Stomach smooth muscle (tissue), 2 donors: ENCODE data around the gene MYT1.

Experiments used
- H3K27ac ChIP-seq: one replicate; pipeline ENCODE4 v1.7.0; 2013; ENCODE audit warnings: mild to moderate bottlenecking, low read length, inconsistent platforms
- H3K27me3 ChIP-seq, 2 donors: one replicate each; pipeline ENCODE4 v1.7.0; 2013; ENCODE audit warnings: low read length in 2 of 2; ENCODE audit not compliant: insufficient read depth in 2 of 2, control insufficient read depth in 1 of 2
- H3K36me3 ChIP-seq, 2 donors: one replicate each; pipeline ENCODE4 v1.7.0; 2013; ENCODE audit warnings: low read length in 2 of 2; ENCODE audit not compliant: control insufficient read depth in 2 of 2, insufficient read depth in 2 of 2
- H3K4me1 ChIP-seq: one replicate; pipeline ENCODE4 v1.7.0; 2013; ENCODE audit warnings: low read length; ENCODE audit not compliant: control insufficient read depth, insufficient read depth
- H3K4me3 ChIP-seq, 2 donors: one replicate each; pipeline ENCODE4 v1.7.0; 2013; ENCODE audit warnings: low read length in 2 of 2
- H3K9ac ChIP-seq, 2 donors: one replicate each; pipeline ENCODE4 v1.7.0; 2013; ENCODE audit warnings: low read length in 2 of 2, mild to moderate bottlenecking in 1 of 2
- H3K9me3 ChIP-seq, 2 donors: one replicate each; pipeline ENCODE4 v1.7.0; 2013; ENCODE audit warnings: low read length in 2 of 2; ENCODE audit not compliant: control insufficient read depth in 2 of 2
- donor health status: healthy.
- donor health status: Pancreatic carcinoma.

MYT1 gene

GRCh38 chr20:64254571-64255360, 90.5 kb downstream of the MYT1 start:
- H3K4me1 ChIP-seq: peaks cover 21% of the 10 kb centered on the region
- H3K27ac ChIP-seq: peak overlapping the region; percentile 67
- no peaks in the 10 kb centered on the region for H3K9me3 ChIP-seq
- H3K4me3 ChIP-seq: peak overlapping the region; percentile 67 to 86
- peaks cover 6 to 8% of the 10 kb centered on the region in 2 donors for H3K27me3 ChIP-seq
- peak overlapping the region; percentile 69 to 81 for H3K9ac ChIP-seq
- no peaks in the 10 kb centered on the region for H3K36me3 ChIP-seq

- peaks cover 25% of the 10 kb centered on the region for H3K4me1 ChIP-seq
- H3K4me3 ChIP-seq: peak within 1 kb of the TSS; percentile 67 to 86
- no peaks in the 10 kb centered on the region for H3K9me3 ChIP-seq
- peak within 1 kb of the TSS; percentile 70 to 81 for H3K9ac ChIP-seq
- no peaks in the 10 kb centered on the region for H3K36me3 ChIP-seq
- peak within 1 kb of the TSS; percentile 67 for H3K27ac ChIP-seq
- H3K27me3 ChIP-seq: peaks cover 6 to 8% of the 10 kb centered on the region in 2 donors
Measured at GRCh38 chr20:64255361-64256281, 91.4 kb downstream of the MYT1 start, which contains the start of gene PCMTD2. Gene PCMTD2, plus strand, starts transcription at chr20:64255748. Its CDS starts 4,218 bp downstream, at chr20:64259966.

- Histone ChIP-seq H3K27me3 (peaks cover 6 to 8% of the 10 kb centered on the region in 2 donors), H3K9ac (peak overlapping the region; percentile 70 to 78), H3K4me3 (peak overlapping the region; percentile 66 to 86), H3K9me3 (no peaks in the 10 kb centered on the region), H3K4me1 (peaks cover 25% of the 10 kb centered on the region), H3K27ac (peak overlapping the region; percentile 67), H3K36me3 (no peaks in the 10 kb centered on the region)
Measured at GRCh38 chr20:64256282-64256935, 92.2 kb downstream of the MYT1 start.

GRCh38 chr20:64257107-64257757, 93.0 kb downstream of the MYT1 start:
- Histone ChIP-seq H3K4me3 (peak overlapping the region; percentile 66 to 86), H3K27me3 (peaks cover 4 to 8% of the 10 kb centered on the region in 2 donors), H3K9me3 (no peaks in the 10 kb centered on the region), H3K36me3 (no peaks in the 10 kb centered on the region), H3K9ac (peak overlapping the region; percentile 70 to 78), H3K27ac (no peak overlapping the region), H3K4me1 (peaks cover 25% of the 10 kb centered on the region)

GRCh38 chr20:64258071-64258823, 94.0 kb downstream of the MYT1 start:
- Histone ChIP-seq H3K27me3 (peaks cover under 1% of the 10 kb centered on the region in 2 donors), H3K36me3 (no peaks in the 10 kb centered on the region), H3K4me3 (no peak overlapping the region), H3K9ac (no peak overlapping the region), H3K4me1 (peaks cover 25% of the 10 kb centered on the region), H3K9me3 (no peaks in the 10 kb centered on the region), H3K27ac (no peak overlapping the region)

GRCh38 chr20:64260239-64260638, 96.0 kb downstream of the MYT1 start:
- H3K36me3 ChIP-seq: peaks cover under 1 to 3% of the 10 kb centered on the region in 2 donors
- H3K9me3 ChIP-seq: no peaks in the 10 kb centered on the region
- H3K27ac ChIP-seq: no peak overlapping the region
- H3K4me3 ChIP-seq: no peak overlapping the region
- H3K4me1 ChIP-seq: peaks cover 20% of the 10 kb centered on the region
- no peaks in the 10 kb centered on the region for H3K27me3 ChIP-seq
- H3K9ac ChIP-seq: no peak overlapping the region

- H3K27ac ChIP-seq: no peak overlapping the region
- H3K9me3 ChIP-seq: no peaks in the 10 kb centered on the region
- H3K27me3 ChIP-seq: no peaks in the 10 kb centered on the region
- no peak overlapping the region for H3K4me3 ChIP-seq
- H3K36me3 ChIP-seq: peaks cover 3 to 6% of the 10 kb centered on the region in 2 donors
- peaks cover 16% of the 10 kb centered on the region for H3K4me1 ChIP-seq
- H3K9ac ChIP-seq: no peak overlapping the region
Measured at GRCh38 chr20:64261138-64261537, 96.9 kb downstream of the MYT1 start.

- peaks cover 7 to 13% of the 10 kb centered on the region in 2 donors for H3K36me3 ChIP-seq
- H3K9ac ChIP-seq: no peak overlapping the region
- H3K4me1 ChIP-seq: peaks cover 4% of the 10 kb centered on the region
- H3K9me3 ChIP-seq: no peaks in the 10 kb centered on the region
- no peaks in the 10 kb centered on the region for H3K27me3 ChIP-seq
- no peak overlapping the region for H3K4me3 ChIP-seq
- no peak overlapping the region for H3K27ac ChIP-seq
Measured at GRCh38 chr20:64264091-64264490, 99.8 kb downstream of the MYT1 start.

- no peaks in the 10 kb centered on the region for H3K9me3 ChIP-seq
- H3K27me3 ChIP-seq: no peaks in the 10 kb centered on the region
- H3K4me3 ChIP-seq: no peak overlapping the region
- peaks cover 2% of the 10 kb centered on the region for H3K4me1 ChIP-seq
- no peak overlapping the region for H3K9ac ChIP-seq
- peaks cover 7 to 13% of the 10 kb centered on the region in 2 donors for H3K36me3 ChIP-seq
- H3K27ac ChIP-seq: no peak overlapping the region
Measured at GRCh38 chr20:64265201-64265600, 100.9 kb downstream of the MYT1 start.
